C4-2B (cell line): ENCODE measurements around the gene SNX8.

Experiments used
- ZFX ChIP-seq: fragments of 450-650 bp; IDR thresholded peaks from 2 replicates; pipeline ENCODE4 v1.6.1; 2017
- TF ChIP-seq, protein P1 (sequence below): fragments of 450-650 bp; conservative IDR thresholded peaks from 2 replicates; pipeline ENCODE4 v1.5.1; 2017; ENCODE audit warnings: mild to moderate bottlenecking

DNA sequence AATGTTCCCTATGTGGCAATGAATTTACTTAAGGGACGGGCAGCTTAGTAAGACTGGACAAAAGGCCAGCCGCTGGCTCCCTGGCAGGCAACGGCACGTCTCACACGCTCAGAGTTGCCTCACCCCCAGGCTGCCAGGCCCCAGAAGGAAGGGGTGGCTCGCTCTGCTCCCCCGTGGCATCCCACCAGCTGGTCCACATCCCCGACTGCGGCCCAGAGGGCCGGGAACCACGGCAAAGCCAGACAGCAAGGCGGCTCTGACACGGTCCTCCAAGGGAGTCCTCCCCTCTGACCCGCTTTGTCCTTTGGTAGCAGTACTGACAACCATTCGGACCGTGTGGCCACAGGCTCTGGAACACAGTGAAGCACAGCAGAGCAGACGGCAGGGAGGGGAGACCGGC, 38.1 kb downstream of the SNX8 start:
- TF ChIP-seq, protein P1, sequence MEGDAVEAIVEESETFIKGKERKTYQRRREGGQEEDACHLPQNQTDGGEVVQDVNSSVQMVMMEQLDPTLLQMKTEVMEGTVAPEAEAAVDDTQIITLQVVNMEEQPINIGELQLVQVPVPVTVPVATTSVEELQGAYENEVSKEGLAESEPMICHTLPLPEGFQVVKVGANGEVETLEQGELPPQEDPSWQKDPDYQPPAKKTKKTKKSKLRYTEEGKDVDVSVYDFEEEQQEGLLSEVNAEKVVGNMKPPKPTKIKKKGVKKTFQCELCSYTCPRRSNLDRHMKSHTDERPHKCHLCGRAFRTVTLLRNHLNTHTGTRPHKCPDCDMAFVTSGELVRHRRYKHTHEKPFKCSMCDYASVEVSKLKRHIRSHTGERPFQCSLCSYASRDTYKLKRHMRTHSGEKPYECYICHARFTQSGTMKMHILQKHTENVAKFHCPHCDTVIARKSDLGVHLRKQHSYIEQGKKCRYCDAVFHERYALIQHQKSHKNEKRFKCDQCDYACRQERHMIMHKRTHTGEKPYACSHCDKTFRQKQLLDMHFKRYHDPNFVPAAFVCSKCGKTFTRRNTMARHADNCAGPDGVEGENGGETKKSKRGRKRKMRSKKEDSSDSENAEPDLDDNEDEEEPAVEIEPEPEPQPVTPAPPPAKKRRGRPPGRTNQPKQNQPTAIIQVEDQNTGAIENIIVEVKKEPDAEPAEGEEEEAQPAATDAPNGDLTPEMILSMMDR: no peak
- no peak for TF ChIP-seq ZFX
